HepG2 (cell line): Measurements from ENCODE around the gene ZNF530. TPM values are rescaled to one million over a fixed set of nuclear protein-coding genes. Genes with fewer than 3 reads are reported as not detected.

Source experiments
- ATAD3A ChIP-seq: sonication (generic); formaldehyde crosslinking; IDR thresholded peaks from 2 replicates; pipeline ENCODE4 v1.4.0; 2020; ENCODE audit warnings: missing genetic modification reagents
- FOXK1 ChIP-seq: sonication (generic); formaldehyde crosslinking; IDR thresholded peaks from 2 replicates; pipeline ENCODE4 v1.4.0; 2020; ENCODE audit warnings: low read depth, missing genetic modification reagents, borderline replicate concordance
- PHF8 ChIP-seq: sonication (generic); formaldehyde crosslinking; IDR thresholded peaks from 2 replicates; pipeline ENCODE4 v1.5.0; 2020; ENCODE audit warnings: missing genetic modification reagents
- REXO4 ChIP-seq: sonication (generic); formaldehyde crosslinking; IDR thresholded peaks from 2 replicates; pipeline ENCODE4 v1.8.0; 2022; ENCODE audit warnings: missing genetic modification reagents, mild to moderate bottlenecking, borderline replicate concordance
- SSRP1 ChIP-seq: IDR thresholded peaks from 2 replicates; pipeline ENCODE4 v1.6.1; 2016; ENCODE audit warnings: control low read depth
- ZBTB8A ChIP-seq: sonication (generic); formaldehyde crosslinking; IDR thresholded peaks from 2 replicates; pipeline ENCODE4 v1.4.0; 2020; ENCODE audit warnings: mild to moderate bottlenecking, low read depth, missing genetic modification reagents, borderline replicate concordance
- ZFP36 ChIP-seq: fragments of 150-350 bp; IDR thresholded peaks from 2 replicates; pipeline ENCODE4 v1.6.1; 2018; ENCODE audit warnings: borderline replicate concordance, low read length, low read depth; ENCODE audit not compliant: partially characterized antibody
- ZFP36L2 ChIP-seq: sonication (generic); formaldehyde crosslinking; IDR thresholded peaks from 2 replicates; pipeline ENCODE4 v1.4.0; 2020; ENCODE audit warnings: missing genetic modification reagents
- ZNF430 ChIP-seq: sonication (generic); formaldehyde crosslinking; IDR thresholded peaks from 2 replicates; pipeline ENCODE4 v1.9.0; 2021; ENCODE audit warnings: mild to moderate bottlenecking, missing genetic modification reagents
- ZNF644 ChIP-seq: IDR thresholded peaks from 2 replicates; pipeline ENCODE4 v1.6.1; 2016; ENCODE audit warnings: low read depth
- ZNF737 ChIP-seq: sonication (generic); formaldehyde crosslinking; IDR thresholded peaks from 2 replicates; pipeline ENCODE4 v1.5.0; 2020; ENCODE audit warnings: missing genetic modification reagents, mild to moderate bottlenecking, borderline replicate concordance
- ZNF772 ChIP-seq: sonication (generic); formaldehyde crosslinking; IDR thresholded peaks from 2 replicates; pipeline ENCODE4 v1.5.0; 2020; ENCODE audit warnings: mild to moderate bottlenecking, missing genetic modification reagents
- ZNF780A ChIP-seq: sonication (generic); formaldehyde crosslinking; IDR thresholded peaks from 2 replicates; pipeline ENCODE4 v1.8.0; 2022; ENCODE audit warnings: mild to moderate bottlenecking, missing genetic modification reagents, moderate library complexity
- polyA plus RNA-seq, 8 experiments: library from polyadenylated mRNA; depleted of rRNA in 3 of 8; stranded (reverse) in 7 of 8; unstranded in 1 of 8; fragments of >200 nt; fragmentation: Illumina TruSeq in 4 of 8; extraction: Trizol in 4 of 8; gene quantifications; 2 replicates each; pipeline versions ENCODE4 v1.2.1 to v1.2.3, GENCODE V29; 2011 to 2016; ENCODE audit warnings: low read depth in 4 of 8, missing spikeins in 1 of 8, mixed read lengths in 1 of 8; ENCODE audit not compliant: insufficient read depth in 1 of 8
- total RNA-seq, 5 experiments: library from RNA; depleted of rRNA; stranded (reverse); fragments of >200 nt; fragmentation: Illumina TruSeq; extraction: Trizol; gene quantifications; 2 replicates each; pipeline ENCODE4 v1.2.3, GENCODE V29; 2016; ENCODE audit warnings: low read depth in 1 of 5
- TF ChIP-seq, protein P1 (sequence below): sonication (generic); formaldehyde crosslinking; IDR thresholded peaks from 2 replicates; pipeline ENCODE4 v1.4.0; 2020; ENCODE audit warnings: missing genetic modification reagents

Gene ZNF530
- total and polyA plus RNA-seq, 2 of the 13 experiments (the other 11 are each of a cell fraction or from before 2014, with no cell fraction given) = 1.1 to 7.8 TPM

DNA sequence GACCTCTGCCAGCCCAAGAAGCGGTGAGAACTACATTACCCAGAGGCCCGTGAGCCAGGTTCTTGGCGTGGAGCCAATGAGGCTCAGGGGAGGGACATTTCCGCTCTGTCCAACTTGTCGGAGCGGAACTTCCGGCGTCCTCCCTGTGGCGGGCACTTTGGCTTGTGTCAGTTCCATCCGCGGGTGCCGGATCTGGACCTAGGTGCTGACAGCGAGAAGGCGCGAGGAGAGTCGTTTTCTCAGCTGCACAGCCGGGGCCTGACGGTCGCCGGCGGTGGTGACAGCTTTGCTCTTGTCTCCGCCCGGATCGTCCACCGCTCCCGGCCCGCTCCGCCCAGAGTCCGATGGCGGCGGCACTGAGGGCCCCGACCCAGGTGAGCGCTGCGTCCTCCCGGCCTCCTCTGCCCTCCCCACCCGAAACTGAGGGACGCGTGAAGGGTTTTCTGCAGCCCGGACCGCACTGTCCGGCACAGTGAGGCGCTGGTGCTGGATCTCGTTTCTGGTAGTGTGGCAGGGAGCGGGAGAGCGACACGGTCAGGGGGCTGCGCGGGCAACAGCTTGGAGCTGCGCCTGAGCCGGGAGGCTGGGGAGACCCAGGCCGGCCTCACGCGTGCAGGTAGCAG, at the start of gene ZNF530 (continued):
- TF ChIP-seq FOXK1 = peak; percentile 80; the same call in 1 of the 2 replicates
- TF ChIP-seq ZNF780A (CRISPR knock-in tag) = no peak
- TF ChIP-seq ZNF737 (CRISPR knock-in tag) = no peak
- 0 out of 2 replicates have a peak, but pooled peaks have one; percentile 64 for TF ChIP-seq REXO4 (CRISPR knock-in tag)
- no peak for TF ChIP-seq ZFP36
- TF ChIP-seq ZNF644 (CRISPR knock-in tag) = no peak
- TF ChIP-seq ZBTB8A = no peak
- TF ChIP-seq PHF8 = peak; percentile 81
- TF ChIP-seq SSRP1 = no peak
- TF ChIP-seq, protein P1, sequence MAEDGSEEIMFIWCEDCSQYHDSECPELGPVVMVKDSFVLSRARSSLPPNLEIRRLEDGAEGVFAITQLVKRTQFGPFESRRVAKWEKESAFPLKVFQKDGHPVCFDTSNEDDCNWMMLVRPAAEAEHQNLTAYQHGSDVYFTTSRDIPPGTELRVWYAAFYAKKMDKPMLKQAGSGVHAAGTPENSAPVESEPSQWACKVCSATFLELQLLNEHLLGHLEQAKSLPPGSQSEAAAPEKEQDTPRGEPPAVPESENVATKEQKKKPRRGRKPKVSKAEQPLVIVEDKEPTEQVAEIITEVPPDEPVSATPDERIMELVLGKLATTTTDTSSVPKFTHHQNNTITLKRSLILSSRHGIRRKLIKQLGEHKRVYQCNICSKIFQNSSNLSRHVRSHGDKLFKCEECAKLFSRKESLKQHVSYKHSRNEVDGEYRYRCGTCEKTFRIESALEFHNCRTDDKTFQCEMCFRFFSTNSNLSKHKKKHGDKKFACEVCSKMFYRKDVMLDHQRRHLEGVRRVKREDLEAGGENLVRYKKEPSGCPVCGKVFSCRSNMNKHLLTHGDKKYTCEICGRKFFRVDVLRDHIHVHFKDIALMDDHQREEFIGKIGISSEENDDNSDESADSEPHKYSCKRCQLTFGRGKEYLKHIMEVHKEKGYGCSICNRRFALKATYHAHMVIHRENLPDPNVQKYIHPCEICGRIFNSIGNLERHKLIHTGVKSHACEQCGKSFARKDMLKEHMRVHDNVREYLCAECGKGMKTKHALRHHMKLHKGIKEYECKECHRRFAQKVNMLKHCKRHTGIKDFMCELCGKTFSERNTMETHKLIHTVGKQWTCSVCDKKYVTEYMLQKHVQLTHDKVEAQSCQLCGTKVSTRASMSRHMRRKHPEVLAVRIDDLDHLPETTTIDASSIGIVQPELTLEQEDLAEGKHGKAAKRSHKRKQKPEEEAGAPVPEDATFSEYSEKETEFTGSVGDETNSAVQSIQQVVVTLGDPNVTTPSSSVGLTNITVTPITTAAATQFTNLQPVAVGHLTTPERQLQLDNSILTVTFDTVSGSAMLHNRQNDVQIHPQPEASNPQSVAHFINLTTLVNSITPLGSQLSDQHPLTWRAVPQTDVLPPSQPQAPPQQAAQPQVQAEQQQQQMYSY (CRISPR knock-in tag) = no peak
- no peak for TF ChIP-seq ZNF430 (CRISPR knock-in tag)
- TF ChIP-seq ATAD3A (CRISPR knock-in tag) = no peak
- TF ChIP-seq ZFP36L2 = no peak
- TF ChIP-seq ZNF772 = peak; percentile 80; the same call in 1 of the 2 replicates
